ENCODE measurements around the gene CHD5. TPM values are rescaled to one million over a fixed set of nuclear protein-coding genes. Genes with fewer than 3 reads are reported as not detected.
A peak's percentile ranks its signal among the peaks of the same experiment; 100 is the strongest.

Gene CHD5
- total and polyA plus RNA-seq, 2 of the 13 experiments (the other 11 are each of a cell fraction or from before 2014, with no cell fraction given) = 0.02 to 0.21 TPM

GRCh38 chr1:6205849-6206519 lies 25.9 kb upstream of the CHD5 start, which contains the start of gene RNF207 (continued):
- TF ChIP-seq ZNF34 (CRISPR knock-in tag; IDR thresholded peaks at IDR 0.05; ENCODE audit: borderline replicate concordance) (0 out of 2 replicates have a peak, but pooled peaks have one; percentile 84), XBP1 (CRISPR knock-in tag; IDR thresholded peaks at IDR 0.05) (no peak), MED8 (CRISPR knock-in tag; IDR thresholded peaks at IDR 0.05; ENCODE audit: insufficient replicate concordance) (peak; percentile 92), EHMT2 (IDR thresholded peaks at IDR 0.05; ENCODE audit: borderline replicate concordance, low read depth, low read length) (no peak), HMGXB4 (CRISPR knock-in tag; IDR thresholded peaks at IDR 0.05; ENCODE audit: borderline replicate concordance in 1 of 2, low read depth in 1 of 2) (peak; percentile 91 to 95), ZFP36 (IDR thresholded peaks at IDR 0.05; ENCODE audit: borderline replicate concordance, low read depth, low read length, partially characterized antibody) (no peak), ZUFSP (CRISPR knock-in tag; IDR thresholded peaks at IDR 0.05; ENCODE audit: borderline replicate concordance) (no peak), ZNF780A (CRISPR knock-in tag; IDR thresholded peaks at IDR 0.05) (no peak), MAFK (conservative IDR thresholded peaks at IDR 0.05 in 1 of 2, IDR thresholded peaks at IDR 0.05 in 1 of 2; ENCODE audit: low read length in 2 of 2) (no peak), SMARCC2 (IDR thresholded peaks at IDR 0.05) (no peak), ASH2L (IDR thresholded peaks at IDR 0.05; ENCODE audit: insufficient read length, low read depth, low read length) (no peak), HNRNPK (IDR thresholded peaks at IDR 0.05; ENCODE audit: low read depth, low read length, poor library complexity, severe bottlenecking) (no peak), PRDM10 (CRISPR knock-in tag; IDR thresholded peaks at IDR 0.05; ENCODE audit: low read depth) (peak; percentile 82; the same call in 1 of the 2 replicates), ELF1 (CRISPR knock-in tag; IDR thresholded peaks at IDR 0.05) (peak; percentile 89), ZNF556 (CRISPR knock-in tag; IDR thresholded peaks at IDR 0.05; ENCODE audit: borderline replicate concordance) (peak; percentile 65; the same call in 1 of the 2 replicates), SRSF9 (IDR thresholded peaks at IDR 0.05; ENCODE audit: borderline replicate concordance, insufficient read depth, low read depth, low read length, poor library complexity, severe bottlenecking) (no peak), KAT7 (CRISPR knock-in tag; IDR thresholded peaks at IDR 0.05; ENCODE audit: borderline replicate concordance) (no peak), E2F2 (CRISPR knock-in tag; IDR thresholded peaks at IDR 0.05; ENCODE audit: borderline replicate concordance) (peak; percentile 47; the same call in 1 of the 2 replicates), SMAD9 (CRISPR knock-in tag; IDR thresholded peaks at IDR 0.05) (no peak)

All from HepG2 (cell line).